SK-N-SH (cell line): ENCODE measurements around the gene RPP30. TPM values are rescaled to one million over a fixed set of nuclear protein-coding genes. Genes with fewer than 3 reads are reported as not detected.

ENCODE experiments used
- CTCF ChIA-PET: fragments of 300-600, 350-600 bp; formaldehyde crosslinking; extraction: SDS; loops from one replicate; lab custom pipeline; 2021; lab: Yijun Ruan, JAX
- POLR2A ChIA-PET: fragments of 350-600 bp; sonication (Branson Sonifier 250); formaldehyde crosslinking; extraction: SDS; loops from one replicate; lab custom pipeline; 2020; ENCODE audit warnings: antibody characterized with exemption, inconsistent platforms; lab: Yijun Ruan, JAX
- DNase-seq: peaks from one replicate; pipeline ENCODE4 v3.0.0; 2012
- H2AFZ ChIP-seq: fragments of 200-600 bp; sonication (generic); 2 replicates; pipeline ENCODE4 v1.8.1; 2016; ENCODE audit warnings: antibody characterized with exemption, mild to moderate bottlenecking, low read depth
- H3F3A ChIP-seq: fragments of 200-600 bp; sonication (generic); replicated peaks from 2 replicates; pipeline ENCODE3; 2016; ENCODE audit warnings: antibody characterized with exemption, mild to moderate bottlenecking; ENCODE audit not compliant: insufficient read depth
- H3K27ac ChIP-seq, 2 experiments: fragments of 200-500 bp in 1 of 2; fragments of 200-600 bp in 1 of 2; sonication (Bioruptor generic) in 1 of 2; sonication (generic), shearing (Covaris generic) in 1 of 2; 2 replicates each; pipeline versions ENCODE4 v1.5.1 to v1.6.1; 2014 to 2016; ENCODE audit warnings: low read depth in 2 of 2, inconsistent platforms in 1 of 2, low read length in 1 of 2, mild to moderate bottlenecking in 1 of 2, mixed read lengths in 1 of 2
- H3K27me3 ChIP-seq: fragments of 200-600 bp; sonication (generic), shearing (Covaris generic); 2 replicates; pipeline ENCODE4 v1.6.1; 2016; ENCODE audit warnings: mixed run types; ENCODE audit not compliant: insufficient read depth
- H3K36me3 ChIP-seq, 2 experiments: fragments of 200-500 bp in 1 of 2; fragments of 200-600 bp in 1 of 2; sonication (Bioruptor generic) in 1 of 2; sonication (generic) in 1 of 2; replicated peaks in 1 of 2; 2 replicates each; pipeline versions ENCODE3 to v1.5.1; 2014 to 2016; ENCODE audit warnings: low read length in 1 of 2, mild to moderate bottlenecking in 1 of 2; ENCODE audit not compliant: insufficient read depth in 2 of 2, control insufficient read depth in 1 of 2
- H3K4me1 ChIP-seq, 2 experiments: fragments of 200-500 bp in 1 of 2; fragments of 200-600 bp in 1 of 2; sonication (Bioruptor generic) in 1 of 2; sonication (generic), shearing (Covaris generic) in 1 of 2; 2 replicates each; pipeline versions ENCODE4 v1.5.1 to v1.6.1; 2014 to 2016; ENCODE audit warnings: low read depth in 1 of 2, low read length in 1 of 2, mixed run types in 1 of 2; ENCODE audit not compliant: insufficient read depth in 2 of 2, control insufficient read depth in 1 of 2
- H3K4me2 ChIP-seq: fragments of 200-600 bp; sonication (generic), shearing (Covaris generic); 2 replicates; pipeline ENCODE4 v1.6.1; 2017; ENCODE audit warnings: mixed run types
- H3K4me3 ChIP-seq, 2 experiments: fragments of 200-500 bp in 1 of 2; fragments of 200-600 bp in 1 of 2; sonication (Bioruptor generic) in 1 of 2; sonication (generic), shearing (Covaris generic) in 1 of 2; 2 replicates each; pipeline versions ENCODE4 v1.5.1 to v1.8.1; 2014 to 2016; ENCODE audit warnings: low read depth in 2 of 2, inconsistent platforms in 1 of 2, low read length in 1 of 2, mild to moderate bottlenecking in 1 of 2, mixed read lengths in 1 of 2, moderate library complexity in 1 of 2
- H3K79me2 ChIP-seq: fragments of 200-600 bp; sonication (generic); 2 replicates; pipeline ENCODE4 v1.8.1; 2017; ENCODE audit warnings: mild to moderate bottlenecking; ENCODE audit not compliant: insufficient read depth
- H3K9ac ChIP-seq: fragments of 200-600 bp; sonication (generic); 2 replicates; pipeline ENCODE4 v1.6.1; 2017; ENCODE audit warnings: mixed run types
- H3K9me2 ChIP-seq: fragments of 200-600 bp; sonication (generic); 2 replicates; pipeline ENCODE4 v1.6.1; 2017; ENCODE audit warnings: mixed run types
- H3K9me3 ChIP-seq: fragments of 200-600 bp; sonication (generic); 2 replicates; pipeline ENCODE4 v1.6.1; 2017; ENCODE audit warnings: mixed run types, mild to moderate bottlenecking, moderate library complexity
- H4K20me1 ChIP-seq: fragments of 200-600 bp; sonication (generic); 2 replicates; pipeline ENCODE4 v1.6.1; 2017; ENCODE audit warnings: mild to moderate bottlenecking, mixed run types; ENCODE audit not compliant: insufficient read depth
- CHD2 ChIP-seq: fragments of 150-350 bp; IDR thresholded peaks from 2 replicates; pipeline ENCODE4 v1.6.1; 2018; ENCODE audit warnings: low read length; ENCODE audit not compliant: partially characterized antibody
- EP300 ChIP-seq, 2 experiments: IDR thresholded peaks; 2 replicates each; pipeline versions ENCODE4 v1.4.0 to v1.6.1; 2012; ENCODE audit warnings: borderline replicate concordance in 1 of 2, low read depth in 1 of 2, low read length in 1 of 2
- FOSL2 ChIP-seq: IDR thresholded peaks from 2 replicates; pipeline ENCODE4 v1.4.0; 2012; ENCODE audit warnings: low read depth, mild to moderate bottlenecking, moderate library complexity, borderline replicate concordance
- GABPA ChIP-seq: IDR thresholded peaks from 2 replicates; pipeline ENCODE4 v1.4.0; 2012; ENCODE audit warnings: low read depth, mild to moderate bottlenecking
- GATA2 ChIP-seq: sonication (generic); formaldehyde crosslinking; IDR thresholded peaks from 2 replicates; pipeline ENCODE4 v1.5.0; 2020; ENCODE audit warnings: mild to moderate bottlenecking, missing genetic modification reagents
- IRF3 ChIP-seq: fragments of 150-350 bp; IDR thresholded peaks from 2 replicates; pipeline ENCODE4 v1.6.1; 2016; ENCODE audit warnings: mild to moderate bottlenecking, low read depth, low read length
- JUND ChIP-seq: IDR thresholded peaks from 2 replicates; pipeline ENCODE4 v1.4.0; 2012
- MAX ChIP-seq: IDR thresholded peaks from 2 replicates; pipeline ENCODE4 v1.4.0; 2012; ENCODE audit warnings: low read depth
- MEF2A ChIP-seq: IDR thresholded peaks from 2 replicates; pipeline ENCODE4 v1.4.0; 2012; ENCODE audit warnings: low read depth, borderline replicate concordance
- NRF1 ChIP-seq: IDR thresholded peaks from 2 replicates; pipeline ENCODE4 v1.6.1; 2012; ENCODE audit warnings: low read depth, mild to moderate bottlenecking, low read length
- PBX3 ChIP-seq: IDR thresholded peaks from 2 replicates; pipeline ENCODE4; 2012
- POLR2AphosphoS5 ChIP-seq: IDR thresholded peaks from 2 replicates; pipeline ENCODE4 v1.6.1; 2012; ENCODE audit warnings: low read depth, low read length
- RAD21 ChIP-seq: IDR thresholded peaks from 2 replicates; pipeline ENCODE4 v1.6.1; 2012; ENCODE audit warnings: mild to moderate bottlenecking, low read length
- REST ChIP-seq: IDR thresholded peaks from 2 replicates; pipeline ENCODE4 v1.6.1; 2012; ENCODE audit warnings: mild to moderate bottlenecking, low read depth, low read length, moderate library complexity
- RFX5 ChIP-seq: IDR thresholded peaks from 2 replicates; pipeline ENCODE4 v1.6.1; 2012; ENCODE audit warnings: mild to moderate bottlenecking, improper control_type of control experiment, low read length
- SIN3A ChIP-seq: IDR thresholded peaks from 2 replicates; pipeline ENCODE4 v1.6.1; 2012; ENCODE audit warnings: low read depth, mild to moderate bottlenecking, low read length, moderate library complexity, borderline replicate concordance
- SMC3 ChIP-seq: IDR thresholded peaks from 2 replicates; pipeline ENCODE4 v1.6.1; 2012; ENCODE audit warnings: low read depth, low read length, improper control_type of control experiment
- TEAD4 ChIP-seq: IDR thresholded peaks from 2 replicates; pipeline ENCODE4 v1.4.0; 2012; ENCODE audit warnings: mild to moderate bottlenecking, borderline replicate concordance; ENCODE audit not compliant: insufficient read depth
- USF1 ChIP-seq: IDR thresholded peaks from 2 replicates; pipeline ENCODE4 v1.4.0; 2012; ENCODE audit warnings: low read depth, borderline replicate concordance
- USF2 ChIP-seq: fragments of 150-350 bp; IDR thresholded peaks from 2 replicates; pipeline ENCODE4 v1.6.1; 2017; ENCODE audit warnings: antibody characterized with exemption, low read length, low read depth, borderline replicate concordance
- WGBS: methylation state at CpG from one replicate; pipeline ENCODE4 v1.1.6; 2017; ENCODE audit warnings: low lambda C conversion rate; 5-methylcytosine and 5-hydroxymethylcytosine counted together
- polyA plus RNA-seq, 3 experiments: library from polyadenylated mRNA; depleted of rRNA; stranded (reverse); fragments of >200 nt; gene quantifications; 2 replicates each; pipeline ENCODE4 v1.2.3, GENCODE V29; 2012

The RPP30 gene
- polyA plus RNA-seq, 1 of the 3 experiments (the other 2 are of a cell fraction), result 16.7 TPM

GRCh38 chr10:90834326-90834725 lies 37.4 kb upstream of the RPP30 start:
- Histone ChIP-seq H3K9me2 (no peaks in the 10 kb centered on the region), H4K20me1 (no peaks in the 10 kb centered on the region), H3K4me2 (no peak overlapping the region), H3K9me3 (no peaks in the 10 kb centered on the region), H2AFZ (no peak overlapping the region), H3F3A (no peaks in the 10 kb centered on the region), H3K4me1 (no peaks in the 10 kb centered on the region), H3K27me3 (peaks cover 10% of the 10 kb centered on the region; the same call in 1 of the 2 replicates), H3K36me3 (no peaks in the 10 kb centered on the region), H3K9ac (no peak overlapping the region), H3K27ac (no peak overlapping the region), H3K4me3 (no peak overlapping the region), H3K79me2 (no peaks in the 10 kb centered on the region)
- 20% methylated on average over 2 of the region's 3 CpGs for WGBS
- no peak for DNase-seq
- ChIA-PET POLR2A (no interaction called here), CTCF (no interaction called here)
- TF ChIP-seq EP300 (IDR thresholded peaks at IDR 0.05; ENCODE audit: borderline replicate concordance in 1 of 2, low read depth in 1 of 2, low read length in 1 of 2) (no peak), IRF3 (no peak), FOSL2 (no peak), CHD2 (no peak), MEF2A (no peak), MAX (no peak), PBX3 (no peak), RFX5 (no peak), TEAD4 (no peak), USF1 (no peak), GABPA (no peak), POLR2AphosphoS5 (no peak), REST (no peak), SIN3A (no peak), RAD21 (no peak), JUND (no peak), USF2 (no peak), GATA2 (CRISPR knock-in tag) (no peak), NRF1 (no peak), SMC3 (no peak)
